Stimulated activated CD4-positive, alpha-beta T cell treated with anti-CD3 and anti-CD28 coated beads, Interleukin-2, amount 100 ng/mL, for 4 hours (primary cell): ENCODE data around the gene STAP2.

Experiments used
- DNase-seq: peaks from one replicate; pipeline ENCODE4 v3.0.0-alpha.2; 2020; ENCODE audit warnings: low read depth

The STAP2 gene, protein sequence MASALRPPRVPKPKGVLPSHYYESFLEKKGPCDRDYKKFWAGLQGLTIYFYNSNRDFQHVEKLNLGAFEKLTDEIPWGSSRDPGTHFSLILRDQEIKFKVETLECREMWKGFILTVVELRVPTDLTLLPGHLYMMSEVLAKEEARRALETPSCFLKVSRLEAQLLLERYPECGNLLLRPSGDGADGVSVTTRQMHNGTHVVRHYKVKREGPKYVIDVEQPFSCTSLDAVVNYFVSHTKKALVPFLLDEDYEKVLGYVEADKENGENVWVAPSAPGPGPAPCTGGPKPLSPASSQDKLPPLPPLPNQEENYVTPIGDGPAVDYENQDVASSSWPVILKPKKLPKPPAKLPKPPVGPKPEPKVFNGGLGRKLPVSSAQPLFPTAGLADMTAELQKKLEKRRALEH

DNA sequence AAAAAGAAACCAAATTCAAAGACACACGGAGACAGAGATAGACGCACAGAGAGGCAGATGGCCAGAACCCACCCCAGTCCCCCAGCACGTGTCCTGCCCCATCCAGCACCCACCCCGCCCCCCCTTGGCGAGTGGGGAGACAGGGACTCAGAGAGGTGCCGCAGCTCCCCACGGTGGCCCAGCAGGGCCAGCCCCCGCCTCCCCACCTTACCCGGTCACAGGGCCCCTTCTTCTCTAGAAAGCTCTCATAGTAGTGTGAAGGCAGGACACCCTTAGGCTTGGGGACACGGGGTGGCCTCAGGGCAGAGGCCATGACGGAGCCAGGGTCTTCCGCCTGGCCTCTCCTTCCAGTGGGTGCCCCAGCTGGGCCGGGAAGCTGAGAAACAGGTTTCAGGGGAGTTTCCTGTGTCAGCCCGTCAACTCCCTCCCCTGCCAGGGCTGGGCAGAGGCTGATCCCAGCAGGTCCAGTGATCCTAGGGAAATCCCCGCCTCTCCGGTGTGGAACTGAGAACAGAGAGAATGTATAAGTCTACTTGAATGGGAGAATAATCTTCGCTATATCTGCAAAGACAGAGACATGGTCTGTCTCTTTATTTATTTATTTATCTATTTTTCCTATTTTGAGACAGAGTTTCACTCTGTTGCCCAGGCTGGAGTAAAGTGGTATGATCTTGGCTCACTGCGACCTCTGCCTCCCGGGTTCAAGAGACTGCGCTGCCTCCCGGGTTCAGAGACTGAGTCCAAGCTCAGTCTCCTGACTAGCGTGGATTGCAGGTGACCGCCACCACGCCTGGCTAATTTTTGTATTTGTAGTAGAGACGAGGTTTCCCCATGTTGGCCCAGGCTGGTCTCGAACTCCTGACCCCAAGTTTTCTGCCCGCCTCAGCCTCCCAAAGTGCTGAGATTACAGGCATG, at the start of gene STAP2:
Gene STAP2 (minus strand): TSS at position 387 of the 915 bp plus-strand sequence. CDS start 74 bp downstream, at position 313.
- DNase-seq = no peak

DNA sequence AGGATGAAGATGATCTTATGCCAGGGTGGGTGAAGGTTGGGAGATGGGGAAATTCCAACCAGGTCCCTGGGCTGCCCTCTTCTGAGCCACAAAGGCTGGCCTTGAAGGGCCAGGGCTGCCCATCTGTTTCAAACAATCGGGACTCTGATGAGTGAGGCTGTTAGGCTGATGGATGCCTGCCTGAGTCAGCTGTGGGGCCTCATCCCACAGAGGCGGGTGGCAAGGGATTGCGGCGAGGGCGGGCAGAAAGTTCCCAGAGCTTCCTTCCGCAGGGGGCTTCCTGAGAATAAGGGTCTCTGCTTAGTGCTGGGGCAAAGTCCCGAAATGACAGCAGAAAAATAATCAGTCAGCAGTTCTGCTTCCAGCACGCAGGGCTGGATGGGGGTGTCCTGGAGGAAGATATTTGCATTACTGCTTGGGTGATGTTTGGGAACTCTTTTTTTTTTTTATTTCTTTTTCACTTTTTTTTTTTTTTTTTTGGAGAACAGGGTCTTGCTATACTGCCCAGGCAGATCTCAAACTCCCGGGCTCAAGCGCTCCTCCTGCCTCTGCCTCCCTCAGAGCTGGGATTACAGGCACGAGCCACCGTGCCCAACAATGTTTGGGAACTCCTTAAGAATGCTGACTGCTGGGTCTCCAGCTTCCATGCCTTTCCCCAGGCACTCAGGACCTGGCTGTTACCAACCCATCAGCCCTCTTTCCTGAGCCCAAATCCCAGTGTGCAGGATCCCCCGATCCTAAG, 47.6 kb upstream of the STAP2 start:
- no peak for DNase-seq

DNA sequence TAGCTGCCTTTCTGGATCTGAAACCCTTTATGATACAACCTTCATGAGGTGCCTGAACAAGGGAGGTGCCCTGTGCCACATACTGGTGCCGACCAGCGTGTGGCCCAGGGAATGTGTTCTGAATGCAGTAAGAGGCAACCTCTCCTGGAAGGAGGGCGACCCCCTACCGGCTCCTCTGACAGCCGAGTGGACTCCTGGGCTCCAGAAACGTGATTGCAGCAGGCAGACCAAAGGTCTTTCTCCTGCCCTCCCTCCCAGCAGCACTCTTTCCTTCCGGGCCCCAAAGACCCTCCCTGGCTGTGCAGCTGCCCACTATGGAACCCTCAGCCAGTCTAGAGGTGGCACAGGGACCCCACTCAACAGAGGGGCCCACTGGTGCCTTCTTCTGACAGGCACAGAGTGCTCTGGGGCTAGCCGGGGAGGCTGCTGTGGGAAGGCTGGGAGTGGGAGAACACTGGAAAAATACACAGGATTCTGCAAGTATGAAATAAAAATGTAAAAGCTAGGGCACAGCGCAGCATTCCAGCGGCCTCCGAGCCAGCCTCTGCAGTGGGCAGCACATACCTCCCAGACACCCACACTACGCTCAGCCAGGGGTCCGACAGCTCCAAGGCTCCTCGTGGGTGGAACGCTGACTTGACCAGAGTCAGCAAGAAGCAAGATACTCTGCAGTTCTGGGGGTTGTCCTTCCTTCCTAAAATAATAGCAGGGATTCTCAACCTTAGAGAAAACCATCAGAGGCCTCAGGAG, 46.8 kb upstream of the STAP2 start:
- DNase-seq = no peak

DNA sequence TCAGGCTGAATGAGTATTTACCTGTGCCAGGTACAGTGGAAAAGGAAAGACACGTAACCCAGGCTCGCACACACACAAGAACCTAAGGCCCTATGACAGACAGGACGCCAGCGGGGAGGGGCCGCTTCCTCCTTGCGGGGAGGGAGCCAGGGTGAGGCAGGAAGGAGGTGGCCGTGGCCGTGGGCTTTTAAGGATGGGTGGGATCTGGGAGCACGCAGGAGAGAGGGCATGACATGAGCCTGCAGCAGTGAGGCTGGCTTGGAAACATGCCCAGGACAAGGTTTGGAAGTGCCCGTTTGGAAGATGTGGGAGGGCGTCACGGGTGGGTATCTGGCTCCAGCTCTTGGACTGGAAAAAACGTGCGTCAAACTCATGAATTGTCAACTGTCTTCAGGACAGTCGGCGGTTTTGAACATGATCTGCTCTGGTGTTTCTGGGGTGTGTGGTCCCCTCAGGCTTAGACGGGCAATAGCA, 41.7 kb upstream of the STAP2 start:
- DNase-seq = peak; percentile 47

DNA sequence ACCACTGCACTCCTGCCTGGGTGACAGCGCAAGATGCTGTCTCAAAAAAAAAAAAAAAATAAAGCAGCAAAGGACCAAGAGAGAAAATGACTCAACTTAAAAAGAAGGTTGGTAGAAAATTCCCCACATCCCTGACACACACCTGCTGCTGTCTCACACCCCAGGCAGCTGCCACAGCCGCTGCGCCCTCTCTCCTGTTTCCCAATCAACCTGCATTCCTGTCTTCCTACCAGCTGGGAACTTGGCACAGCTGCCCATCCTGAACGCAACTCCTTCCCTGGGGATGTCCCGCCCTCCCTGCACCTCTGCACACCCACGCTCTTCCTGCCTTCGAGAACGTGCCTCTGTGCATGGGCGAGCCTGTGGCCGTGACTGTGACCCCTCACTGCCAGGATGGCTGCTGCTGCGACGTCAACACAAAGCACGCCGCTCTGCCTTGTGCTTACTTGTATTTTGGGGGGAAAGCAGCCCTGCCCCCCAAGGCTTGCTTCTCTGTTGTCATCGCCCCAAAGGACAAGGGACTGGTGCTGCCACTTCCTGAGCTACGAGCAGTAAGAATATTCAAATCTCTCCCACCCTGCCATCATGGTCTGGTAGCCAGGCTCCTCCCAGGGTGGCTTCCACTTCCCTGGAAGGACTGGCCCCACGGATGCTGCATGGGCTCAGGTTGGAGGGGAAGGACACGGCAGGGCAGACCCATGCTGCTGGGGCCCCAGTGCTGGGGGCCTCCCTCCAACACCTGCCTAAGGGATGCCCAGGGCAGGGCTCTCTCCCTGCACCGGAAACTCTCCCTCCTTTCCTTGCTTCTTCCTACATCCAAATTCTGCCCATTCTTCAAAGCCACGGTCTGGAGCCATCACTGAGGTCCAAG, 41.0 kb upstream of the STAP2 start:
- DNase-seq = no peak

DNA sequence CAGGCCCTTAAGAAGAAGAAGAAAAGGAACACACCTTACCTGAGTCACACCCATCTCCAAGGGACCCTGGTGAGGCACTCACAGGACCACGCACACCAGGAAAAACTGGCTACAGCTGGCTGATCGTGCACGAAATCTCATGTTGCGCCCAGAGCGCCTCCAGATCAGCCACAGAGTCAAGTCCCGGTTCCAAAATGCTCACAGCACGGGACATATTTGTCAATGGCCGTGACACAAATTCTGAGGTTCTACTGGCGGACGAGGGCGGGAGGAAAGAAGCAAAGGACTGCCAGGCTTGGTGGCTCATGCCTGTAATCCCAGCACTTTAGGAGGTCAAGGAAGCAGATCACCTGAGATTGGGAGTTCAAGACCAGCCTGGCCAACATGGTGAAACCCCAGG, 40.3 kb upstream of the STAP2 start:
- DNase-seq = no peak

DNA sequence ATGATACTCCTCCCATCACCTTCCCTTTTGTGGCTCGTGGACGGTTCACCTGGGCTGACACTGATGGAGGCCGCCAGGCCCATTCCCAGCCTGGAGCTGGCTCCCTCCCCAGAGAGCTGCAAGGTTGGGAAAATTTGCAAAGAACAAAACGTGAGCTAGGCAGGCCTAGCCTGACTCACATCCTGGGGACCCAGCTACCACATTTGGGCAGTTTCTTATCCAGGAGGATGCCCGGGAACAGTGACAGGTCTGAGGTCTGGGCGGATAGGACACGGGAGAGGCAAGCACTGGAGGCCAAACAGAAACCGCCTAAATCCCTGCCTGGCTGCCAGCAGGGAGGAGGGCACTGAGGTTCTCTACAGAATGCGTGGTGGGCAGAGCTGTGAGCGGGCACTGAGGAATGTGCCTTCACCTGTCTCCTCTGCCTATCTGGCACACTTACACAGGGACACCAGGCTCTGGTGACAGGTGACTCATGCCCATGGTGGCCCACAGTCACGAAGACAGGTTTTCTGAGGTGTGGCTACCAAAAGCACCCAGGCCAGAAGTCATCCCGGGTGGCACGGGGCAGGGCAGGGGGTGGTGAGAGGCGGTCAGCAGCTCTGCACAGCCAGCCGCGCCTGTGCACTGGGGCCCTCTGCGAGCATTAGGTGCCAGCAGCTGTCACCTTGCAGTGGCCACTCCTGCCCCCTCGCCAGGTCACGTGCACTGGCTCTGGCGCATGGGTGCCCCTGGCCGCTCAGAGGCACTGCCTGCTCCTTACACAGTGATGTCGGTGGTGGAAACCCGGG, 38.6 kb upstream of the STAP2 start:
- no peak for DNase-seq

DNA sequence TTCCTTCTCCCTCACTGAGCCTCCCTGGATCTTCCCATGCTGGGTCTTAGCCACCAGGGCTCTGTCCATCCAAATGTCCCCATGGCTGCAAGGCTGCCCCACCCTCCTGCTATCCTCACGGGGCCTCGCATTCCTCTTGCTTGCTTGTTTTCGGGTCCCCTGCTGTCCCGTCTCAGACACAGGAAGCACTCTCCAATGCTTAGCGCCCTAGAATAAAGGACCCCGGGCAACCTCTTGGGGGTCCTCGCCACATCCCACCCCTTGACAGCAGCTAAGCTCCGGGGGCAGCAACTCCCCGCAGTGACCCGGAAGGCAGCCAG, 38.0 kb upstream of the STAP2 start:
- DNase-seq = no peak

DNA sequence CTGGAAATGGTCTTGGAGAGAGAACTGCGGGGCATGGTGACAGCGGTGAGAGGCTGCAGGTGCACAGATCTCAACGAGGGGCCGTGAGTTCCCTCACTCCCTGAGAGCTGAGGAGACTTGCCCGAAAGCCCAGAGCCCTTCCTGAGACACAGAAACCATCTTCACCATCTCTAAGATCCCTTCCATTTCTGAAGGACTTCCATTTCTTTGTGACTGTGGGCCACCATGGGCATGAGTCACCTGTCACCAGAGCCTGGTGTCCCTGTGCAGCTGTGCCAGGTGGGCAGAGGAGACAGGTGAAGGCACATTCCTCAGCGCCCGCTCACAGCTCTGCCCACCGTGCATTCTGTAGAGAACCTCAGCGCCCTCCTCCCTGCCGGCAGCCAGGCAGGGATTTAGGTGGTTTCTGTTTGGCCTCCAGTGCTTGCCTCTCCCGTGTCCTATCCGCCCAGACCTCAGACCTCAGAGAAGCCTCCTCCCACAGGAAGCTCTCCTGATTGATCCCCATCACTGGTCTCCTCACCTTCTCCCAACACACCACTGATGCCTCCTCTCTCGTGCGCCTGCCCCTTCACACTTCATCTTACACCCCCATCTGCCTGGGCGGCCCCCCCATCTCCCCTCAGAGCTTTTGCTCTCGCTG, 37.5 kb upstream of the STAP2 start:
- DNase-seq = no peak

DNA sequence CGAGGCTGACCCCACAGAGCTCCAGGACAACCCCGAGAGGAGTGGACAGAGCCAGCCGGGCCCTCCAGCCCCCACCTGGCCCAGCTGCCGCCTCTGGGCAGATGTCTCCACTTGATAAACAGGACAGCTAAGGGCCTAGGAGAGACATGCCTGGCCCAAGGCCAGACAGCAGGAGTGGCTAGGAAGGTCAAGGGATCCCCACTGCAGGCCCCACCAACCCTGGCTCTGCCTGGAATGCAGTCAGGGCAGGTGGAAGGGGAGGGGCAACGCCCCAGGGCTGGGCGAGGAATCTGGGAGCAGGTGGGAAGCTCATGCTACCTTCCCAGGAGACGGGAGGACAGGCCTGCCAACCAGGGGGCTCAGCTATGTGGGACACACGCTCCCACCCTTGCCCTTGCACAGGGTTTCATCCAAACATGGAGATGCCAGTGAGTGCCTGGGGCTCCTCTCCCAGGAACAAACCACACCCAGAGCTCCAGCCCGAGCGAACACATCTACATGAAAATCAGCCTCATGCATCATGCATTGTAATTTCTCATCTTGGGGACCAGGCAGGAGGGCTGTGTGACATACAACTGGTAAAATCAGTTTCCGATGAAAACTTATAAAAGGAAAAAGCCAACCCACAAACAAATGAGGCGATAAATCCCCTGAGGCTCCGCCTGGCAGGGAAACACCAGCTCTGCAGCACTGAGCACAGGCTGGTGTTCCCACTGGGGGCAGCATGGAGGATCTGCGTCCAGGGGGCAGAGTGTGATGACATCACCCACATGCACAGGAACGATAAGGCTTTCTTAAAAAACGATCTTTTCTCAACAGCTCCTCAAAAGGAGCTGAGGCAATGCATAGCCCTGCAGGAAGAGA, 36.8 kb upstream of the STAP2 start:
- no peak for DNase-seq

DNA sequence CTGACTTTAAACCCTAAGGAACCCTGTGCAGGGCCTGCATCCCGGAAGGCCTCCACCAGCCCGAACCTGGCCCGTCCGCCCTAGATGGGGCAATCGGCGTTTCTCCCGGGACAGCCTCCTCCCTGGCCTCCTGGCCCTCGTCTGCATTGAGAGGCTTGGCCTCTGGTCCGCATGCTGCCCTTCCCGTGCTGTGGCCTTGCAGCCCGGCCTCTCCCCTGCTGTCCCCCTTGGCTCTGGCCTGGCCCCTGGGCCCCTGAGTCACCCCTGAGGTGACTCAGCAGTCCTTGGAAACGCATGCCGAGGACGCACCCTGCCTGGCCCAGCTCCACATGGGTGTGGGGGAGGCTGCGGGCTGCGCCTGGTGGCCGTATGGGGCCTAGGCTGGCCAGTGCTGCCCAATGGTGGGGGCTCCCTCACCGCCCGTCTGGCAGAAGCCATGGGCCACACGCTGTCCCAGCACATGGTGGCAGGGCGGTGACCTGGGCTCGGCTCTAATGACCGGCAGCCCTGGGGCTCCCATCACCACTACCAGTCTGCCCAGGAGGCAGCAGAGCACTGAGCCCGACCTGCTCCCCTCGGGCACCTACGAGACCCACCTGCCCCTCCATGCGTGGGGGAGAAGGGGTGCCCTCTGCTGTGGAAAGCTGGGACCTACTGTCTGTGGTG, 36.0 kb upstream of the STAP2 start:
- no peak for DNase-seq

DNA sequence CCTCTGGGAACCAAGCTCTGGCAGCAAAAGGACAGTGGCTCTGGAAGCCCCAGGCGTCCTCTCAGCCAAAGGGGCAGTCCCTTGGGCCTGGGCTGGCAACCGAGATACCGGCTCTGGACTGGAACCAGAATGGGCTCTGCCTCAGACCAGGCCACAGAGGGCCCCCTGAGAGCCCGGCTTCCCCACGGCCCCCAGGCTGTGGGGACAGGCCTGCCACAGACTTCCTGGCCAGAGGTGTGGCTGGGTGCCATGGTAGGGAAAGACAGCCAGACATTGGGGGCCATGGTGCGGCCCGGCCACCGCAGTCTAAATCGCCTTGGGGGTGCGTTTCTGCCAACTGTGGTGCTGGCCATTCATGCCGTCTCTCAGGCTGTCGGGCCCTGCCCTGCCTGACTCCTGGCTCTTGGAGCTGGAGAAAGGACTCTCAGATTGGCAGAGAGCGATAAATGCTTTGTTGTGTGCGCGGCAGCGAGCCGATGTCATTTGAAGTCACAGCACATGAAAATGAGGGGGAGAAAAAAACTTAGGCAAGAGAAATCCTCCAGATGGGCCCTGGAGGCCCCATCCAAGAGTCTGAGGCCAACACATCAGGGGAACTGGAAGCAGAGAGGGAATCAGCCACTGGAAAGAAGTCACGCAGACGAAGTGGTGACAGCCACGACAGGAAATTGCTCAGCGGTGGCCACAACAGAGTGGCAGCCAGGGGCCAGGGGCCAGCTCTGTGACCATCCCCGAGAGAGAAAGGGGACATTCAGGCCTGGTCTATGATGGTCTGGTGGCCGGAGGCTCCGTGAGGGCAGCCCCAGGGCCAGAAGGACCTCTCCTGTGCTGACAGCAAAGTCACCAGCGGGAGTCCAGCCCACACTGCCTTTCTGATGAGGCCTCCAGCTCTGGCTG, 35.2 kb upstream of the STAP2 start:
- no peak for DNase-seq

DNA sequence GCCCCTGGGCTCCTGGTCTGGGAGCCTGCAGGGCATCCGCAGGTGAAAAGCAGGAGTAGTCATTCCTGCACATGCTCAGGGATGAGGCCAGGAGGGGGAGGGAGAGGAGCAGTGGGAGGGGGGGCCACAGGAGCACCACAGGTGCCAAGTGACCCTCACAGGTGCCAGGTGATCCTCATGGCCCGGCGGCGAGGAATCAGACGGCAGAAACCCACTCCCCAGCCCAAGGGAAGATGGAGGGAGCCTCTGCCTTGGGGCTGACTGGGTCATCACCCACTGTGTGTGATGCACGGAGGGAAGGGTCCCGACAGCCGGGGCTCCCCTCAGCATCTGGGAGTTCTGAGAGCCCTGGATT, 34.4 kb upstream of the STAP2 start:
- DNase-seq = no peak

DNA sequence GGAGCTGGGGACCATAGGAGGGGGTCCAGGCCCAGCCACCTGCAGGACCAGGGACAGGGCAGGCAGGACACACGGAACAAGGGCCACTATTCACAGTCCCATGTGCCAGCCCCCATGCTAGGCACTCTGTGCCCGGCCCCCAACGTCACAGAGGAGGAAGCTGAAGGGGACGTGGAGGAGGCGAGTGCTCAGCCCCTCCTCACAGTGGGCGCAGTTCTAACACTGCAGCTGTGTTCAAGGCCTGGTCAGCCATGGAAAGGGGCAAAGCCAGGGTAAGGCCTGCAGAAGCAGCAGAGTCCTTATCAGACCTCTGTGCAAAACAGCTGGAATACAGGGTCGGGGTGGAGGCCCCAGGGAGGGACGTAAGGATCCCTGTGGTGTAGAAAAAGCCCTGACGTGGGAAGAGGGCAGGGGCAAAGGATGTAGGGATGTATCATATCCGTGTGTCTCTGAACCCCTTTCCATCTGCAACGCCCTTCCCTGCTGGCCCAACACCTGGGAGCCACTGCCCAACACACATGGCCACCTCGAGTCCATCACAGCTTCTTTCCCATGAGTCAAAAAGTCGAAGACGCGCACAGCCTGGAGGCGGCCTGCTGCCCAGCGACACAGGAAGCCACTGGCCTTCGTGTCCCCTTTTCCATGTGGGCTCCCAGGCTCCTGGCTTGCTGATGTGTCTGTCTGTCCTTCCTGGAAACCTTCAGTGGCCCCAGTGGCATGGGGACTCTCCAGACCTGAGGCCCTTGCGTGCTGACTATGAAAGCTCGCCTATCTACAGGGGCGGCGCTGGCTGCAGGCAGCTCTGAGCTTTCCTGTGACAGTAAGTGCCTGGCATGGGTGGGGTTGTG, 33.8 kb upstream of the STAP2 start:
- no peak for DNase-seq

DNA sequence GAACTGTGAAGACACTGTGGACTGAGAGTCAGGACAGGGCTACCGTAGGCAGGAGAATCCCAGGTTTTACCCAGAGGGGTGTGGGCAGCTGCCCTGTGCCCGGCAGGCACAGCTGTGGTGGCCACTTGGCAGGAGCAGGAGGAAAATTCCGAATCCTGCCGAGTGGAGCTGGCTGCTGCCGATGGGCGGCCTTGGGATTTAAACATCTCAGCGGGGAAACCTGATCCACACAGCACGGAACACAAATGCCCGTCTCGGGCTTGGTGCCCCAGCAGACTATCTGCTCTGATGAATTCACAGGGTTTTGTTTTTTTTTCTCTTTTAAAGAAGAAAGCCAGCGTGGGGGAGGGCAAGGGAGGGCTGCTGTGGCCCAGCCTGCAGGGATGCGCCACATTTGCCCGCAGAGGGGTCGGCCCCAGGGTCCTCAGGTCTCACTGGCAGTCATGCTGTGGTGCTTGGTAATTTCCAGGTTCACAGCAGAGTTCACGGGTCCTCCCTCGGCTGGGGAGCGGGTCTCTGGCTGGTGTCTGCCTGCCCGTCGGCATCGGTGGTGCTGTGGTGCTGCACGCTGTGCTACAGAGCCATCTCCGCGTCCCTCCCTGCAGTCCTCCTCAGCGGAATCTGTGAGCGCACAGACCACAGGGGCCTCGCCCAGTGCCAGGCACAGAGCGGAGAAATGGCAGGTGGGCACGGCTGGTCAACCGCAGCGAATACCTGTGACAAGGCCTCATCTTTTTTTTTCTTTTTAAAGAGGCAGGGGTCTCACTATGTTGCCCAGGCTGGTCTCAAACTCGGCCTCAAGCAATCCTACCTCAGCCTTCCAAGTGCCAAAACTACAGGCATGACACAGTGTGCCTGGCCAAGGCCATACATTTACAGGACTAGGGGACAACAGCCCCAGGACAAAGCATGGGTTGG, 32.9 kb upstream of the STAP2 start:
- DNase-seq = no peak
